H1 (cell line): ENCODE measurements around the gene A3GALT2. TPM values are rescaled to one million over a fixed set of nuclear protein-coding genes. Genes with fewer than 3 reads are reported as not detected.

Source experiments
- CBX8 ChIP-seq: fragments of 300-800, 300-1000 bp; sonication (generic); IDR thresholded peaks from 2 replicates; pipeline ENCODE4 v1.7.1; 2016; ENCODE audit warnings: low read depth, low read length, borderline replicate concordance
- CEBPB ChIP-seq: IDR thresholded peaks from 2 replicates; pipeline ENCODE4 v1.6.1; 2012; ENCODE audit warnings: low read depth, low read length
- EP300 ChIP-seq, 2 experiments: IDR thresholded peaks; 1 replicate in 1 of 2; 2 replicates in 1 of 2; pipeline ENCODE4 v1.6.1; 2011 to 2012; ENCODE audit warnings: low read depth in 2 of 2, low read length in 2 of 2, mild to moderate bottlenecking in 2 of 2, borderline replicate concordance in 1 of 2, inconsistent platforms in 1 of 2, moderate library complexity in 1 of 2
- NANOG ChIP-seq: IDR thresholded peaks from 2 replicates; pipeline ENCODE4 v1.6.1; 2011; ENCODE audit warnings: low read length, low read depth, mild to moderate bottlenecking, inconsistent platforms; ENCODE audit not compliant: insufficient read depth, poor library complexity, severe bottlenecking
- RFX5 ChIP-seq: IDR thresholded peaks from 2 replicates; pipeline ENCODE4 v1.6.1; 2011; ENCODE audit warnings: low read depth, low read length, improper control_type of control experiment, borderline replicate concordance
- SP2 ChIP-seq: IDR thresholded peaks from 2 replicates; pipeline ENCODE4 v1.6.1; 2012; ENCODE audit warnings: mild to moderate bottlenecking, low read length, inconsistent platforms
- polyA plus RNA-seq, 7 experiments: library from polyadenylated mRNA; depleted of rRNA in 3 of 7; stranded (reverse) in 5 of 7; unstranded in 2 of 7; fragments of >200 nt in 5 of 7; fragments of 200-250 nt in 2 of 7; gene quantifications; 1 replicate in 5 of 7; 2 replicates in 1 of 7; 4 replicates in 1 of 7; pipeline versions ENCODE4 v1.2.1 to v1.2.3, GENCODE V29; 2011 to 2013; ENCODE audit warnings: missing spikeins in 2 of 7, mixed read lengths in 2 of 7
- total RNA-seq: library from RNA; stranded (reverse); fragmentation: NEBNext Ultra II Directional; extraction: Animal tissue kit (Norgen Biotek cat#: 25700); gene quantifications from 2 replicates; pipeline ENCODE4 v1.2.1, GENCODE V29; 2021
- TF ChIP-seq, protein P1 (sequence below): fragments of 300-600 bp; sonication (generic); IDR thresholded peaks from 2 replicates; pipeline ENCODE4 v1.7.1; 2012; ENCODE audit warnings: low read length, moderate library complexity, mild to moderate bottlenecking, inconsistent platforms; ENCODE audit not compliant: insufficient replicate concordance

The A3GALT2 gene
- total and polyA plus RNA-seq, 2 of the 8 experiments (the other 6 are each of a cell fraction or from before 2014, with no cell fraction given), result not detected

DNA sequence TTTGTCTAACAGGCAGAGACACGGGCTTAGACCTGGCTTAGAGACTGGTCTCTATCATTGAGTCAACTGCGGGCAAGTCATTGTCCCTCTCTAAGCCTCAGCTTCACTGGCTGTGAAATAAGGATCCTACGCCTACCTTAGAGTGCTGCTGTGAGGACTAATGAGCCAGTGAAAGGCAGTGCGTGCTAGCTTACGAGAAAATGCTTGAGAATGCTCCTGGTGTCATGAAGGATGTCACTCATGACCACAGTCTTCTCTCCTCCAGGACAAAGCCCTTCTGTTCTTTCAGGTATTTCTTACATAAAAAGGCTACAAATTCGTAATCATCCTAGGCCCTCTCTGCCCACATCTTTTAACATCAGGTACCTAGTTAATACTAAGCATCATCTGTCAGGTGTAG, 16.5 kb upstream of the A3GALT2 start (continued):
- TF ChIP-seq CBX8 (no peak), RFX5 (no peak), SP2 (no peak), CEBPB (no peak), NANOG (no peak), EP300 (IDR thresholded peaks at IDR 0.05; ENCODE audit: borderline replicate concordance in 1 of 2, low read depth in 2 of 2, low read length in 2 of 2) (no peak)
- TF ChIP-seq, protein P1, sequence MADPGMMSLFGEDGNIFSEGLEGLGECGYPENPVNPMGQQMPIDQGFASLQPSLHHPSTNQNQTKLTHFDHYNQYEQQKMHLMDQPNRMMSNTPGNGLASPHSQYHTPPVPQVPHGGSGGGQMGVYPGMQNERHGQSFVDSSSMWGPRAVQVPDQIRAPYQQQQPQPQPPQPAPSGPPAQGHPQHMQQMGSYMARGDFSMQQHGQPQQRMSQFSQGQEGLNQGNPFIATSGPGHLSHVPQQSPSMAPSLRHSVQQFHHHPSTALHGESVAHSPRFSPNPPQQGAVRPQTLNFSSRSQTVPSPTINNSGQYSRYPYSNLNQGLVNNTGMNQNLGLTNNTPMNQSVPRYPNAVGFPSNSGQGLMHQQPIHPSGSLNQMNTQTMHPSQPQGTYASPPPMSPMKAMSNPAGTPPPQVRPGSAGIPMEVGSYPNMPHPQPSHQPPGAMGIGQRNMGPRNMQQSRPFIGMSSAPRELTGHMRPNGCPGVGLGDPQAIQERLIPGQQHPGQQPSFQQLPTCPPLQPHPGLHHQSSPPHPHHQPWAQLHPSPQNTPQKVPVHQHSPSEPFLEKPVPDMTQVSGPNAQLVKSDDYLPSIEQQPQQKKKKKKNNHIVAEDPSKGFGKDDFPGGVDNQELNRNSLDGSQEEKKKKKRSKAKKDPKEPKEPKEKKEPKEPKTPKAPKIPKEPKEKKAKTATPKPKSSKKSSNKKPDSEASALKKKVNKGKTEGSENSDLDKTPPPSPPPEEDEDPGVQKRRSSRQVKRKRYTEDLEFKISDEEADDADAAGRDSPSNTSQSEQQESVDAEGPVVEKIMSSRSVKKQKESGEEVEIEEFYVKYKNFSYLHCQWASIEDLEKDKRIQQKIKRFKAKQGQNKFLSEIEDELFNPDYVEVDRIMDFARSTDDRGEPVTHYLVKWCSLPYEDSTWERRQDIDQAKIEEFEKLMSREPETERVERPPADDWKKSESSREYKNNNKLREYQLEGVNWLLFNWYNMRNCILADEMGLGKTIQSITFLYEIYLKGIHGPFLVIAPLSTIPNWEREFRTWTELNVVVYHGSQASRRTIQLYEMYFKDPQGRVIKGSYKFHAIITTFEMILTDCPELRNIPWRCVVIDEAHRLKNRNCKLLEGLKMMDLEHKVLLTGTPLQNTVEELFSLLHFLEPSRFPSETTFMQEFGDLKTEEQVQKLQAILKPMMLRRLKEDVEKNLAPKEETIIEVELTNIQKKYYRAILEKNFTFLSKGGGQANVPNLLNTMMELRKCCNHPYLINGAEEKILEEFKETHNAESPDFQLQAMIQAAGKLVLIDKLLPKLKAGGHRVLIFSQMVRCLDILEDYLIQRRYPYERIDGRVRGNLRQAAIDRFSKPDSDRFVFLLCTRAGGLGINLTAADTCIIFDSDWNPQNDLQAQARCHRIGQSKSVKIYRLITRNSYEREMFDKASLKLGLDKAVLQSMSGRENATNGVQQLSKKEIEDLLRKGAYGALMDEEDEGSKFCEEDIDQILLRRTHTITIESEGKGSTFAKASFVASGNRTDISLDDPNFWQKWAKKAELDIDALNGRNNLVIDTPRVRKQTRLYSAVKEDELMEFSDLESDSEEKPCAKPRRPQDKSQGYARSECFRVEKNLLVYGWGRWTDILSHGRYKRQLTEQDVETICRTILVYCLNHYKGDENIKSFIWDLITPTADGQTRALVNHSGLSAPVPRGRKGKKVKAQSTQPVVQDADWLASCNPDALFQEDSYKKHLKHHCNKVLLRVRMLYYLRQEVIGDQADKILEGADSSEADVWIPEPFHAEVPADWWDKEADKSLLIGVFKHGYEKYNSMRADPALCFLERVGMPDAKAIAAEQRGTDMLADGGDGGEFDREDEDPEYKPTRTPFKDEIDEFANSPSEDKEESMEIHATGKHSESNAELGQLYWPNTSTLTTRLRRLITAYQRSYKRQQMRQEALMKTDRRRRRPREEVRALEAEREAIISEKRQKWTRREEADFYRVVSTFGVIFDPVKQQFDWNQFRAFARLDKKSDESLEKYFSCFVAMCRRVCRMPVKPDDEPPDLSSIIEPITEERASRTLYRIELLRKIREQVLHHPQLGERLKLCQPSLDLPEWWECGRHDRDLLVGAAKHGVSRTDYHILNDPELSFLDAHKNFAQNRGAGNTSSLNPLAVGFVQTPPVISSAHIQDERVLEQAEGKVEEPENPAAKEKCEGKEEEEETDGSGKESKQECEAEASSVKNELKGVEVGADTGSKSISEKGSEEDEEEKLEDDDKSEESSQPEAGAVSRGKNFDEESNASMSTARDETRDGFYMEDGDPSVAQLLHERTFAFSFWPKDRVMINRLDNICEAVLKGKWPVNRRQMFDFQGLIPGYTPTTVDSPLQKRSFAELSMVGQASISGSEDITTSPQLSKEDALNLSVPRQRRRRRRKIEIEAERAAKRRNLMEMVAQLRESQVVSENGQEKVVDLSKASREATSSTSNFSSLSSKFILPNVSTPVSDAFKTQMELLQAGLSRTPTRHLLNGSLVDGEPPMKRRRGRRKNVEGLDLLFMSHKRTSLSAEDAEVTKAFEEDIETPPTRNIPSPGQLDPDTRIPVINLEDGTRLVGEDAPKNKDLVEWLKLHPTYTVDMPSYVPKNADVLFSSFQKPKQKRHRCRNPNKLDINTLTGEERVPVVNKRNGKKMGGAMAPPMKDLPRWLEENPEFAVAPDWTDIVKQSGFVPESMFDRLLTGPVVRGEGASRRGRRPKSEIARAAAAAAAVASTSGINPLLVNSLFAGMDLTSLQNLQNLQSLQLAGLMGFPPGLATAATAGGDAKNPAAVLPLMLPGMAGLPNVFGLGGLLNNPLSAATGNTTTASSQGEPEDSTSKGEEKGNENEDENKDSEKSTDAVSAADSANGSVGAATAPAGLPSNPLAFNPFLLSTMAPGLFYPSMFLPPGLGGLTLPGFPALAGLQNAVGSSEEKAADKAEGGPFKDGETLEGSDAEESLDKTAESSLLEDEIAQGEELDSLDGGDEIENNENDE, result no peak
